HS-5 (cell line): Measurements from ENCODE around the gene GALNT2.

Experiments
- DNase-seq: peaks from one replicate; pipeline ENCODE4 v3.0.0-alpha.2; 2012; ENCODE audit warnings: low read depth

Gene GALNT2

GRCh38 chr1:230071316-230071715, 4.3 kb downstream of the GALNT2 start:
- no peak for DNase-seq

- DNase-seq = no peak
Measured at GRCh38 chr1:230072296-230072695, 5.3 kb downstream of the GALNT2 start.

GRCh38 chr1:230072866-230073265, 5.8 kb downstream of the GALNT2 start:
- no peak for DNase-seq

GRCh38 chr1:230073371-230074035, 6.5 kb downstream of the GALNT2 start:
- DNase-seq = peak; percentile 60

GRCh38 chr1:230074270-230074669, 7.2 kb downstream of the GALNT2 start:
- no peak for DNase-seq

- DNase-seq = no peak
Measured at GRCh38 chr1:230074762-230075161, 7.7 kb downstream of the GALNT2 start.

- no peak for DNase-seq
Measured at GRCh38 chr1:230076121-230076520, 9.1 kb downstream of the GALNT2 start.

GRCh38 chr1:230077011-230077410, 10.0 kb downstream of the GALNT2 start:
- no peak for DNase-seq

- DNase-seq = no peak
Measured at GRCh38 chr1:230077436-230078213, 10.6 kb downstream of the GALNT2 start.

GRCh38 chr1:230079199-230080024, 12.4 kb downstream of the GALNT2 start:
- DNase-seq = no peak

GRCh38 chr1:230080822-230081221, 13.8 kb downstream of the GALNT2 start:
- DNase-seq = no peak

- no peak for DNase-seq
Measured at GRCh38 chr1:230081751-230082150, 14.7 kb downstream of the GALNT2 start.

- no peak for DNase-seq
Measured at GRCh38 chr1:230082211-230082610, 15.2 kb downstream of the GALNT2 start.

GRCh38 chr1:230083053-230083452, 16.0 kb downstream of the GALNT2 start:
- DNase-seq = no peak

- no peak for DNase-seq
Measured at GRCh38 chr1:230083746-230084407, 16.8 kb downstream of the GALNT2 start.

- peak; percentile 95 for DNase-seq
Measured at GRCh38 chr1:230084408-230085177, 17.6 kb downstream of the GALNT2 start.

- DNase-seq = no peak
Measured at GRCh38 chr1:230085178-230085515, 18.1 kb downstream of the GALNT2 start.

- no peak for DNase-seq
Measured at GRCh38 chr1:230086151-230086550, 19.1 kb downstream of the GALNT2 start.

GRCh38 chr1:230087028-230087716, 20.1 kb downstream of the GALNT2 start:
- no peak for DNase-seq

- DNase-seq = no peak
Measured at GRCh38 chr1:230087717-230088105, 20.7 kb downstream of the GALNT2 start.

- no peak for DNase-seq
Measured at GRCh38 chr1:230090194-230090711, 23.2 kb downstream of the GALNT2 start.
